GM19351 (cell line): Measurements from ENCODE around the gene TMEM234.

Experiments
- ATAC-seq: cut with Tn5 transposase; IDR thresholded peaks from one replicate; pipeline ENCODE4 v1.9.1; 2021; ENCODE audit warnings: mild to moderate bottlenecking, moderate library complexity; ENCODE audit not compliant: unreplicated experiment

The TMEM234 gene

DNA sequence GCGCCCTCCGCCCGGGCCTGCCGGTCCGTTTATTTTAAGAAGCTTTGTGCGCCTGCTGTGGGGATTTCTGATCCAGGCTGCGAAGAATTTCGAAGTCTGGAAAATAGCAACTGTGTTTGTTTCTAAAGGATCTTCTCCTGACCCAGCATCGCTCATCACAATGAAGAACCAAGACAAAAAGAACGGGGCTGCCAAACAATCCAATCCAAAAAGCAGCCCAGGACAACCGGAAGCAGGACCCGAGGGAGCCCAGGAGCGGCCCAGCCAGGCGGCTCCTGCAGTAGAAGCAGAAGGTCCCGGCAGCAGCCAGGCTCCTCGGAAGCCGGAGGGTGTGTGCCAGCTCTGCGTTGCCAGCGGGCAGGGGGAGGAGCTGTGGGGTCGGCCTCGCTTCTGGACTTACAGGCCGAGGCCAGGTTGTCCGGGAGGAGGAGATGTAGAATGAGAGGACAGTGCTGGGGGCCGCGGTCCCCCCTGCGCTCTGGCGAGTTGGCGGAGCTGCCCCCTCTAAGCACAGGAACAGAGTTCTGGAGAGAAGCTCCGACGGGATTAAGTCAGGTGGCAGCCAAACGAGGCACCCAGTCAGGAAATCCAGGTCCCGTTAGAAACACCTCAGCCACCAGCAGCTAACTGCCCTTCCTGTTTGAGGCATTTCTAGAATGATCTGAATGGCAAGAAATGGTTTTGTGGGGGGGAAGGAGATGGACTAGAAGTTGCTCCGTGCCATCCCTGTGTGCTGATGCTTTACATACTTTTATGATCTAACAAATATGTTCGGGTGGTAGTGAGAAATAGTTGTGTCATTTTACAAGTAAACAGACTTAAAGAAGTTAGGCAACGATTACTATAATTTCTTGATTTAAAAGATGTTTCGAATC lies 41.7 kb downstream of the TMEM234 start:
- ATAC-seq: no peak

DNA sequence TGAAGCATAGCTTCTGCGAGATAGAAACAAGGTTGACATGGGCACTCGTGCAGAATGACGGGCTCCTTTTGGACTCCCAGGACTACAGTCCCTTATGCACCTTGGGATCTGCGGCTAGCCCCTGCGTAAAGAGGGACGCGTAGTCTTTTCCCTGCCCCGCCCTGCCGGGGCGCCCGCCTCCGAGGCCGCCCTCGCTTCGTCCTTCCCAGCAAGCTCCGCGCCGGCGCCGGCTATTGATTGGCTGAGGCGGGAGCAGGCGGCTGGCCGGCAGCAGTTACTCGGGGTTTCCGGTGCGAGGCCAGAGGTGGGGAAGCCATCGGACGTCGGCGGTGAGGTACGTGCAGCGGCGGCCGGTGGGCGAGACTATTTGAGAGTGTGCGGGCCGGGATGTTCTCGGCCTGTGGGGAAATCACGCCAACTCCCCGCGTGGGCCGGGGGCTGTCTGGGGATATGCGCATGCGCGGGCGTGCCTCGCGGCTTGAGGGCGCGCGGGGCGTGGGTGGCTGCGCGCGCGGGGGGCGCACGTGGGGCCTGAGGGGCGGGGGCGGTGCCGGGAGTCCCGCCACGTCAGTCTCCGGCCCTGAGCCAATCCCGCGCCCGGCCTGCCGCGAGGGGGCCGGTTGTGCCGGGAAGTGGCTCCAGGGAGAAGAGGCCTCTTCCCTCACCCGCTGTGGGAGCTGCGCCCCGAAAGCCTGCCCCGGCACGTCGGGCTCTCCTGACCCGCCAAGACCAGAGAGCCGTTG lies 42.5 kb downstream of the TMEM234 start, which contains the start of gene TXLNA:
Gene TXLNA (plus strand): TSS at position 233 of the 743 bp plus-strand sequence. CDS start 671 bp downstream, outside the sequence.
- ATAC-seq: peak; percentile 91

DNA sequence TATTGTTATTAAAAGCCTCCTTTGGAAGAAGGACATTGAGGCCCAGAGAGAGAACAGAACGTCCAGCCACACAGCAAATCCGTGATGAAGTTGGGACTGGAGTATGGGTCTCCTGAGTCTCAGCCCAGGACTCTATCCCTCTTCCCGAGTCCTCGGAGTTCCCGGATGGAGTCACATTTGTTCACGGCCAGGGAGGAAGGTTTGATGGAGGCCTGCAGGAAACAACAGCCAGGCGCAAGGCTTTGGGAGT lies 43.0 kb downstream of the TMEM234 start:
- no peak for ATAC-seq

DNA sequence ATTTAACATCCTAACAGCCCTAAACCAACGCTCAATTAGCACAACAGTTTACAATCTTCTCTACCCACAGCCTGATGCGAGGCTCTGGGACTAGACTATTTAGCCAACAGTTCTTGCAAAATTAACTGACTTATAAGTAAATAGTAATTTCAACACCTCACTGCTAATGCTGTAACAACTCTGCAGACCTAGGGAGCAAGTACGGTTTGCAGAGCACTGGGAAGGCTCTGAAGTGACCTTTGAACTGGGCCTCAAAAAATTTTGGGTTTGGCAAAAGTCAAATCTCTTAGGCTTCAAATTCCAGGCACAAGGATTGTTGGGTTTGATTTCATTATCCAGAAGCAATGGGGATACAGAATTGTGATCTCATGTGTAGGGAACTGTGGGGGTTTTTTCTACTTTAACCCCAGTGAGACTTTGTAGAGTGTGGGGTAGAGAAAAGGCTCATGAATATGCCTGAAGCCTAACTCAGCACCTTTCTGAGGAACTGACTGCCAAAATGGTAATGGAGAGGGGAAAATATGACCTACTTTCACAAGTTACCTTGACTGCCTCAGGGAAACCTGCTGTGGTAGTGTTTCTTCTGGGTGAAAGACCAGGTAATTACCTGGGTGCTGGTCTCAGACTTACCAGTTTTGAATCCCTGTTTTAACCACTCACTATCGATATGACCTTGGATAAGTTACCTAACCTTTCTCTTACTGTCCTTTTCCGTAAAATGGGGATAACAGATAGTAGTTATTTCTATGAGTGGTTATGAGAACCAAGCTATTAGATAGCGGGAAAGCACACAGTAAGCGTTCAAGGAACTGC lies 43.6 kb downstream of the TMEM234 start:
- ATAC-seq: no peak

DNA sequence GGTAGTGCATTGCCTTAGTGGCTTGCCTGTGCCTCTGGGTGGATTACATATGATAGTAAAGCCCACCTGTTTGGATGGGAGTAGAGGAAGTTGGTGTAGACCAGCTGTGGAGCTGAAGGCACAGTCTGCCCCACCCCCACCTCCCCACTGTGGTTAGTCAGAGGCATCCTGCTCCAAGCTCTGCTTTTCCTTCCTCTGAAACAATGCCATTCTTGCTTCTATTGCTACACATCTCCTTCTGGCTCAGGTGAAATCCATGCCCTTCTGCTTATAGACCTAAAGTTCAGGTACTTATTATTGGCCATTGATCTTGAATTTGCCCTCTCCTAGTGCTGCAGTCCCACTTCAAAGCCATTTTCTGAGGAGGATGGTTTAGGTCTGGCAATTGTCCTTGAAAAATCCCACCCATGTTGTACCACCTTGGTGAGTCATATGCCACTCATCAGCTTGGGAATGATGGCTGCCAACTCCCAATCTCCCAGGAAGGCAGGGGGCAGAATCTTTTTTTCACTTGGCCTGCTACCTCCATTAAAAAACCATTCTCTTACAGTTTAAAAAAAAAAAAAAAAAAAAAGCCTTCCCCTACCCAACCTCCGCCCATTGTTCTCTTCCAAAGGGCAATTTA lies 49.4 kb downstream of the TMEM234 start:
- ATAC-seq: no peak

DNA sequence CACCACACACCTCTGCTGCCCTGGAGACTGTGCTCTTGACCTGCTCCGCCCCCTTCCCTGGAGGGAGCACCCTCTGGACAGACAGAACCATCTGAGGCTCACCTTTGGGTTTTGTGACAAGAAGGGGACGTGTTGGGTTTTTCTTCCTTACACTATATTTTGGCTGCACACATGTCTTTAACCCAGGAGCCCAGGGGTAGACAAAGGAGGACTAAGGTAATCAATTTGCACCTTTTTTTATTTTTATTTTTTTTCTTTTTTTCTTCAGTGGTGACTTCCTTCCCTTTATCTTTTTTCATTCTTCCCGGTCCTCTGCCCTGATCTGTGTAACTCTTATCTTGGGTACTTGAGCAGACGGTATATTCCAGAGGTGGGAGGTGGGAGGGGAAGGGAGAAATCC lies 51.2 kb downstream of the TMEM234 start:
- no peak for ATAC-seq
